GM21367 (cell line): ENCODE data around the gene WNT9A.
"Not testable (repeated sequence)": the region's sequence is repeated elsewhere in the genome, so short reads cannot be mapped to it uniquely, and the experiment has no call there.

Experiments
- ATAC-seq: cut with Tn5 transposase; IDR thresholded peaks from one replicate; pipeline ENCODE4 v1.9.1; 2021; ENCODE audit not compliant: unreplicated experiment

The WNT9A gene

DNA sequence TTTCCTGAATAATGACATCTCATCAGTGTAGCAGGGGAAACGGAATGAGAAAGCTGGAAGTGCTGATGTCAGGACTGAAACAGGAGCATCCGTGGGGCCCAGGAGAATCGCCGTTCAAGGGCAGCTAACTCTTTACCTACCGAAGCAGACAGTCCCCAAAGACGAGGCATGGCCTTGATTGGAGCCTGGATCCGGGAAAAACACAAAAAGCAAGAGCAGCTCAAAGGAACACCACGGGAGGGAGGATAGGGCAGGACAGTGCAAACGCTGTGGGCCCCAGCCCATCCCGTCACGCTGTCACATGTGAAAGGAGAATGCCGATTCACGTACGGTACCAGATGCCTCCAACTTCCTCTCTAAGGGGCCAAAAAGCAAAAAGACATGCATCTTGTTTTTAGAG, 34.9 kb downstream of the WNT9A start:
- ATAC-seq, result no peak

DNA sequence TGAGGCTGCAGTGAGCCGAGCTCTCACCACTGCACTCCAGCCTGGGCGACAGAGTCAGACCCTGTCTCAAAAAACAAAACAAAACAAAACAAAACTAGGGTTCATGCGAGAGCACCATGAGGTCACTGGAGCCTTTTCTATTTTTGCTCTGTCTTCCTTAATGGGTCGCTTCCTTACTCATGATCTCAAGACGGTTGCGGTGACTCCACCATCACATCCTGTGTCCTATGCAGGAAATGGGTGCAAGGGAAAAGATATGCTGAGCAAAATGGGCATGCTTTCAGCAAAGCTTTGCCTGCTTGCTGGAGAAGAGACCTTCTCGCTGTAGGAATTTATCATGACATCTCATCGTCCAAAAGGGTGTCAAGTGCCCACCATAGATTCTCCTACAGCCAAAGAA, 36.4 kb downstream of the WNT9A start:
- no peak for ATAC-seq

DNA sequence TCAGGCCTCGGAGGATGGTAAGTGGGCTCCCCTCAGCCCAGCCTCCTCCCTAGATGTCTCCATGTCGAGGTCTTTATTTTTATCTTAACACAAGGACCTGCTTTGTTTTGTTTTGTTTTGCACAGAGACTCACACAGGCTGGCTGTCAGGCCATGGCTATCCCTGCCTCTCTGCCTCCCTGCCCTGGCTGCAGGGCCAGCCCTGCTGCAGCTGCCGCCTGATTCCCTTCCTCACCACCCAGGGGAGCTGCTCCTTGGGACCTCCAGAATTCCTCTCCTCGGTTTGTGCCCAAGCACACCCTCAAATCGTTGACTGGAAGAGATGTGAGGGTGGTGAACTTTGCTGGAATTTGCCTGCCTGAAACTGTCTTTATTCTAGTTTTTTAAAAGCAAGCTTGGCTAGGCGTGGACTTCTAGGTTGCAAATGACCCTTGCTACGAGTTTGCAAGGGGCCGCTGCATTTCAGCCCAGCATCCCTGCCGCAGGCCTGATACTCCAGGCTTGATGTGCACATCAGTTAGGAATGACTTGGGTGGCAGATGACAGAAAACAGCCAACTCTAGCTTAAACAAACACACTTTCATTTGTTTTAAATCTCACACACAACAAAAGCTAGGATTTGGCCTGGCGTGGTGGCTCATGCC, 37.1 kb downstream of the WNT9A start:
- ATAC-seq, result no peak

DNA sequence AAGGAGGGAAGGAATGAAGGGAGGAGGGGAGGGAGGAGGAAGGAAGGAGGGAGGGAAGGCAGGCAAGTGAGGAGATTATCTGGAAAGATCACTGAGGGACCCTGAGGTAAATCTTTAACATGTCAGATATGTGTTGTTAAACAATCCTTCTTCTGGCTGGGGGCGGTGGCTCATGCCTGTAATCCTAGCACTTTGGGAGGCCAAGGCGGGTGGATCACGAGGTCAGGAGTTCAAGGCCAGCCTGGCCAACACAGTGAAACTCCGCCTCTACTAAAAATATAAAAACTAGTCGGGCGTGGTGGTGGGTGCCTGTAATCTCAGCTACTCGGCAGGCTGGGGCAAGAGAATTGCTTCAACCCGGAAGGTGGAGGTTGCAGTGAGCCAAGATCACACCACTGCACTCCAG, 37.8 kb downstream of the WNT9A start:
- not testable (repeated sequence) for ATAC-seq

DNA sequence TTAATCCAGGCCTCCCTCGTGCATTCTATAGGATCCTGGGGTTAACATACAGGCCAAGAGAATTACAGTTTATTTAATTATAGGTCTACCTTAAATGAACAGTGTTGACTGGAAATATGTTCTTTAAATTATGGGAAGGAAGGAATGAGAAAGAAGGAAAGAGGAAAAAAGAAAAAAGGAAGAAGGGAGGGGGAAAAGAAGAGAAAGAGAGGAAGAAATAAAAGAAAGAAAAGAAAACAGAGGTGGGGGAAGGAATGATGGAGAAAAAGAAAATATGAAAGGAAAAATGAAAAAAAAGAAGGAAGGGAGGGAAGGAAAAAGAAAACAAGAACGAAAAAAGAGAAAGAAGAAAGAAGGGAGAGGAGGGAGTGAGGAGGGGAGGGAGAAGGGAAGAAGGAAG, 38.5 kb downstream of the WNT9A start:
- no peak for ATAC-seq

DNA sequence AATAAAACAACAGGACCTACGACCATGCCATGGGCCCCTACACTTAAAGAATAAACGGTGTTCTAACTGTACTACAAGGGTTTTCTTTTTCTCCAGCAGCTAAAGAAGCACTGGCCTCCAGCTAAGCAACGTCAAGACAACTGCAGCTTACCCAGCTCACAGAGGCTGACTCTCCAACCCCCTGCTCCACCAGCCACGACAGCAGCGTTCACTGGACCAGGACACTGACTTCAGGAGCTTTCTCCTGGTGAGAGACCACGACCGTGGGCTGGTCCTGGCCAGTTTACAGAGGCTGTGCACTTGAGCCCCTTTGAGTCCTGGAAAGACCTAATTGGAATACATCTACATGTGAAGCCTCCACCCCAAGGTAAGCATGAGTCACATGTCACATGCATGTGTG, 39.4 kb downstream of the WNT9A start:
- no peak for ATAC-seq

DNA sequence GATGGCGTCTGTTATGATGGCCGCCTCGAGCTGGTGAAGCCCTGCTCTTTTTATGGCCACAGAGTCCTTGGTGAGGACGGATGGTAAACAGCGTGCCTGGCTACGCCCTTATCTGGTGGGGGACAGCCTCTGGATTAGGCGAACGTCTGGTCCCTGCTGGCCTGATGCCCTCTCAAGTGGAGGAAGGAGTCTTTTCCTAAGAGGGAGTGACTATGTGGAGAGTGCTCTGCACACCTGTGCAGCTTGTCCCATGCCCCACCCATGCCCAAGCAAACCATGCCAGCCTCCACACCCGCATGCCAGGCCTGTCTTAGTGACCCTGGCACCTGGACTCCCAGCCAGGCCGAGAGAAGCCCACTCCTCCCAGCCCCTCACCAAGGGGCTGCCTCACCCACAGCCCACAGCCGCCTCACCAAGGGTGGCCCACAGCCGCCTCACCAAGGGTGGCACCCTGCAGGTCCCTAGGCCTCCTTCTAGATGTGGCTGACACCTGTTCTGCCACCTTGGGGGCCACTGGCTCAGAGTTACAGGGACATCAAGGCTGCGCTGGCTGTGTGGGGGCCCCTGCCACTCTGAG, 40.2 kb downstream of the WNT9A start:
- no peak for ATAC-seq

DNA sequence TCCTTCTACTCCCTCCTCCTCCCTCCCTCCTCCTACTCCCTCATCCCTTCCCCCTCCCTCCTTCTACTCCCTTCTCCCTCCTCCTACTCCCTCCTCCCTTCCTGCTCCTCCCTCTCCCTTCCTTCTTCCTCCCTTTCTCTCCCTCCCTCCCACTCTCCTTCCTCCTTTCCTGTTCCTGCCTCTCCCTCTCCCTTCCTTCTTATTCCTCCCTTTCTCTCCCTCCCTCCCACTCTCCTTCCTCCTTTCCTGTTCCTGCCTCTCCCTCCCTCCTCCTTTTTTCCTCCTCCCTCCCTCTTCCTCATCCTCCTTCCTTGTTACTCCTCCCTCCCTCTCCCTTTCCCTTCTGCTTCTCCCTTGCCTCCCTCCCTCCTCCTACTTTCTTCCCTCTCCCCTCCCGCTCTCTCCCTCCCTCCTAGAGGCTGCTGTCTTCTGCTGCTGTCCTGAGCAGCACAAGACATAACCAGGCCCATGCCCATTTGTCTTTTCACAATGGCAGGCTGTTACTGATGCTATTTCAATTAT, 41.1 kb downstream of the WNT9A start:
- ATAC-seq, result no peak

DNA sequence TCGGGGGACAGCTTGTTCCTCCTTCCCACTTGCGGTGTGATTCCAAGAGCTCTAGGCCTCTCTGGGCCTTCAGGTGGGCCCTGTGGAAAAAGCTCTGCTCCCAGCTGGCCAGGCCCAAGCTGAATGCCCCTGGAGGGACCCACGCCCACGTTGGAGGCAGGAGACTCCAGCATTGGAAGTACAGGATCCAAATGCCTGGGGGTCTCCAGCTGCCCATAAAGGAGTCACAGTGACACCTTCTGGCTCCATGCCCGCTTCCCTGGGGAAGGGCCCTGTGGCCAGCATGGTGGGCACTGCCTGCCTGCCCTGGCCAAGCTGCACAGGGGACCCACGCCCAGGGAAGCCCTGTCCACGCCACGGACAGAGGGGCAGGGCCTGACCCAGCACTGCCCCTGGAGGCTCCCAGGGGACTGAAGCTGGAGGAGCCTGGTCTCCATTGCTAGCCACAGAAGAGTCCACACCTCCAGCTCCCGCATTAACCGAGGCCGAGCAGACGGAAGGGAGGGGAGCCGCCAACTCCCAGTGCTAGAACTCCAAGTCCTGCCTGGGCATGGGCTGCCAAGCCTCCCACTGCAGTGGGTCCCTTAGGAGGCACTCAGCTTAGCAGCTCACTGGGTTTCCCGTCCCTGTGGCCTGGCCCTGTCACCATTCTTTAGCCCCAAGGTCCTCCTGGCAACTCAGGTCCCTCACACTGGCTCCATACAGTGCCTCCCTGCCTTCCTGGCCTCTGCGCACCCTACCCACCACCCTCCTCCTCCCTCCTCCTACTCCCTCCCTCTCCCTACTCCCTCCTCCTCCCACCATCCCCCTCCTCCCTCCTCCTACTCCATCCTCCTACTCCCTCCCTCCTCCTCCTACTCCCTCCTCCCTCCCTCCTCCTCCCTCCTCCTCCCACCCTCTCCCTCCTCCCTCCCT, 41.9 kb downstream of the WNT9A start:
- ATAC-seq, result no peak

DNA sequence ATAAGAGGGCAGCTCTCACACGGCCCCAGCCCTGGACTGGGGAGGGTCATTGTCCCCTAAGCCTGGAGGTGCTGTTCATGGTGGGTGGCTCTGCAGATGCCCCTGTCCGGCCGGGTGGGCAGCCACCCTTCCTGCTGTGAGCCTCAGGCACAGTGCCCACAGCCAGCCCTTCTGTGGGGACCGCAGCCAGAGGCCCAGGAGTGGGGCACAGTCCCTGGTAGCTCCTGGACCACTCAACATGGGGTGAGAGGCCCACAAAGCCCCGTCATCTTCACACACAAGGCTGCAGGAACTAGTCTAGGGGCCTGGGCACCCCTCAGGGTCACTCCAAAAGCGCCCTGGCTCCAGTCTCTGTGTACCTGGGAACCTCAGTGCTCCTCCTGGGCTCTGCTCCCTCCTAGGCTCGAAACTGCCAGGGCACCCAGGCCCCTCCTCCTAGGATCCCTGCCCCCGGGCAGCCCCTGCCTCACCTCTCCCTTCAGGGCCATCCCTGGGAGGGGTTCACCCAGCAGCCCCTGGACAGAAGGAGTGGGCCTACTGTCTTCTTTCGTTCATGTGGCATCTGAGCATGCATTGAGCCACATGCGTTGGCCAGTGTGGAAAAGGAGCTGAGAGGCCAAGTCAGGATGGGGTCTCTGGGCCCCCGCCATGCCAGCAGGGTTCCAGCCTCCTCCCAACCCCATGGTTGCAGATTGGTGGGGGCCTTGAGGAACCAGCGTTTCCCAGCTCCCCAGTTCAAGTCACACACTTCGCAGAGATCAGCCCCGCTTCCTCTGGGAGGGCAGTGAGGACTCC, 43.0 kb downstream of the WNT9A start:
- ATAC-seq, result no peak

DNA sequence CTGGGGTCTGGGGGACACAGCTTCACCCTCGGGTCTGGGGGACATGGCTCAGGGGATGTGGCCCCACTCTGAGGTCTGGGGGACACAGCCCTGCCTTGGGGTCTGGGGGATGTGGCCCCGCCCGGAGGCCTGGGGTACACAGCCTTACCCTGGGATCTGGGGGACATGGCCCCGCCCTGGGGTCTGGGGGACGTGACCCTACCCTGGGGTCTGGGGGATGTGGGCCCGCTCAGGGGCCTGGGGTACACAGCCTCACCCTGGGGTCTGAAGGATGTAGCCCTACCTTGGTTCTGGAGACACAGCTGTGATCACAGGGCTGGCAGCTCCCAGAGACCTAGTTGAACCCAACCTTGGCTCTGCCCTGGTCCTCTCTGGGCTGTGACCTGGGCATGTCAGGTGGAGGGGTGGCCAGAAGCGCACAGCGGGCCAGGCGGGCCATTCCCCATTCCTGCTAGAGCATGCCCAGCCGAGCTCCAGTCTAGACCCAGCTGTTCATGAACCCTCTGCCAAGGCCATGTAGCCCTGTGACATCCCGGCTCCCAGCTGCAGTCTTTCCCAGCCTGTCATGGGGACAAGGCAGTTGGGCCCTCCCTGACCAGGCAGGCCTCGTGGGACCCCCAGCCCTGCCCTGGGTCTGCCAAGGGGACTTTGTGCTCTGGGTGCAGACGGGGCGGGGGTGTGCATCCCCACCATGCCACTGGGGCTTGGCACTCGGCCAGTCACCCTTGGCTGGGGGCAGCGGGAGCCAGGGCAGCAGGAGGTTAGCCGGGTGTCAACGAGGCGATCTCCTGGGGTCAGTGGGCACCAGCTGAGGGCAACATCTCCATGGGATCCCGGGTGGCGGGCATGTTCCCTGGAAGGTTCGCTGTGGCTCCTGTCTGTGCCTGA, 43.9 kb downstream of the WNT9A start:
- ATAC-seq, result no peak

DNA sequence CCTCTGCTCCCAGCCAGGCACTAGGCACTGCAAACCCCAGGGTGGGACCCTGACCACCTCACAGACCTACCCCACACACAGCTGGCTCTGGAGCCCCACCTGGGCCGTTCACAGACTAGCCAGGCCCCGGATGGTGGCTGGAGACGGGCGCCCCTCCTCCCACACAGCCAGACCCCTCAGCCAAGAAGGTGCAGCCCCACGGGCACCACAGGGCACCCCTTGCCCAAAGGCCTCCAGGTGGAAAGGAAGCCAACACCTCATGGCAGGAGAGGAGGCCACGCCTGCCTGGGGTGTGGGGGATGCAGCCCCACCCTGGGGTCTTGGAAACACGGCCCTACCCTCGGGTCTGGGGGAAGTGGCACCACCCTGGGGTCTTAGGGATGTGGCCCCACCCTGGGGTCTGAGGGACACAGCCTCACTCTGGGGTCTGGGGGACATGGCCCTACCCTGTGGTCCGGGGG, 44.6 kb downstream of the WNT9A start:
- ATAC-seq, result no peak

DNA sequence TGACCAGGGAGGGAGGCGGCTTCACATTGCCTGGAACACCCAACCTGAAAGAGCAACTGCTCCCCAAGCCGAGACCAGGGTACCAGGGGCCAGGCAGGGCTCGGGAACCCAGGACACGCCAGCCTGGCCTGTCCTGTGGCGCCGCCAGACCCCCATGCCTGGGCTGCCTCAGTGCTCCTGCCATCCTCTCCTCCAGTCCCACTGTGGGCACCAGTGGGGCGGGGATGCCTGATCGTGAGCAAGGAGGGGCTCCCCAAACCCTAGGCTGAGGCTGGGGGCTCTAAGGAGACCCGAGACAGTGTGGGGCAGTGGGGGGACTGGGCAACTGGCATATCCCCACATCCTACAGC, 45.1 kb downstream of the WNT9A start:
- ATAC-seq, result no peak

DNA sequence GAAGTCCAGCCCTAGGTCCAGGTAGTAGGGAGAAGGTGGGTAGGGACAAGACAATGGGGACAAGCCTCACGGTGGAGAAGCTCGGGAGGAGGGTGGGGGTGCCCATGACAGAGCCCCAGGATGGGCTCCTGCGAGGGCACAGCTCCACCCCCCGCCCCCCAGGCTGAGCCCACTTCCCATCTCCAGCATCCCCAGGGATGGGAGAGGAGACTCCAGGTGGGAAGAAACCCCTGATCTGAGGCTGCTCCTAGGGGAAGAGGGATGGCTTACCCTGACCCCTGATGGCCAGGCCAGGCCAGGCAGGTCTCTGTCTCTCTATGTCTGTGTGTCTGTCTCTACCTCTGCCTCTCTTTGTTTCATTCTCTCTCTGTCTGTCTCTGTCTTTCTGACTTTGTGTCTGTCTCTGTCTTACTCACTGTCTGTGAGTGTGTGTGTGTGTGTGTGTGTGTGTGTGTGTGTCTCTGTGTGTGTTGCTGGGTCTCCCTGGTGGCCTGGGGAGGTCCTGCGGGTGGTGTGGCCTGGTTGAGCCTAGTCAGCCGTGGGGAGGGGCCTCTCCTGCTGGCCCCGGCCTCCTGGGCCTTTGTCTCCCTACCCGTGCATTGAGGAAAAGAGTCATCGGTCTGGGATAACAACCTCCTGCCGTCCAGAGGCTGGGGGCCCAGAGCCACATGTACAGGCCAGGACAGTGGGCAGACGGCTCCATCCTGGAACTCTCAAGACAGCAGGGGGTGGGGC, 45.7 kb downstream of the WNT9A start:
- no peak for ATAC-seq

DNA sequence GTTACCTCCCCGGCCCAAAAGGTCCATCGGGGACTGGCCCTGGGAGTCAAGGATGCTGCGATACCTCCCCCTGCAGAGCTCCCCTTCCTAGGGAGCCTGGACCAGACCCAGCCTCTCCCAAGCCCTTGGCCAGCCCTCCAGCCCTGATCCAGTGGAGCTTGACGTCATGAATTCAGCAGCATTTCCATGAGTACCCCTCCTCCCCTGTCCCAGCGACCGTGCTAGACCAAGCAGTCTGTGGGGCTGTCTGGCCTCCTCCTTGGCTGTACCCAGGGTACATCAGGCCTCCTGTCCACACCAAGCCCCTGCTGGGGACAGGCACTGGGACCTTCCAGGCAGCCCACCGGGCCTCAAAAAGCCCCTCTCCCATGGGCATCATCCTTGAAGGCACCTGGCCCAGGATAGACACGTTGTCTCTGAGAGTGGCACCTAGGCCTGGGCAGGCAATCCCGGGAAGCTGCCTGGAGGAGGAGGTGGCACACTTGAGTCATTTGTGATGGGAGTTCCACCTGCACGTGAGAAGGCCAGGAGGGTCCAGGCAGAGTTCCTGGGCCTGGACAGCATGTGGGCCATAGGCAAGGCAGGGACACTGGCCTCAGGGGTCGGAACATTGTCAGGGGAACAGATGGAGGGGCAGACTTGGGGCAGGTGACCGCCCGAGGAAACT, 46.4 kb downstream of the WNT9A start:
- no peak for ATAC-seq

DNA sequence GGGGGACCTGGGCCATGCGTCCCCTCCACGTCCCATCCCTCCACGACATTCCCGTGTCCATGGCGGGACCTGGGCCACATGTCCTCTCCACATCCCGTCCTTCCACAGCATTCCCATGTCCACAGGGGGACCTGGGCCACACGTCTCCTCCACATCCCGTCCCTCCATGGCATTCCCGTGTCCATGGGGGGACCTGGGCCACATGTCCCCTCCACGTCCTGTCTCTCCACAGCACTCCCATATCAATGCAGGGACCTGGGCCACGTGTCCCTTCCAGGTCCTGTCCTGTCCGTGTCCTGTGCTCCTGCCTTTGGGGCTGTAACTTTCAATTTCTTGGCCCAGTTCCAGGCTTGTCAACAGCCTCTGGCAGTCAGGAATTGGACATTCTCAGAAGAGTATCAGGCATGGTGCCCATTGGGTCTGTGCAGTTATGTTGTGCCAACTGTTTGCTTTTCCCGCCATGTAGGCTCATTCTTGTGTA, 47.1 kb downstream of the WNT9A start:
- ATAC-seq, result no peak

DNA sequence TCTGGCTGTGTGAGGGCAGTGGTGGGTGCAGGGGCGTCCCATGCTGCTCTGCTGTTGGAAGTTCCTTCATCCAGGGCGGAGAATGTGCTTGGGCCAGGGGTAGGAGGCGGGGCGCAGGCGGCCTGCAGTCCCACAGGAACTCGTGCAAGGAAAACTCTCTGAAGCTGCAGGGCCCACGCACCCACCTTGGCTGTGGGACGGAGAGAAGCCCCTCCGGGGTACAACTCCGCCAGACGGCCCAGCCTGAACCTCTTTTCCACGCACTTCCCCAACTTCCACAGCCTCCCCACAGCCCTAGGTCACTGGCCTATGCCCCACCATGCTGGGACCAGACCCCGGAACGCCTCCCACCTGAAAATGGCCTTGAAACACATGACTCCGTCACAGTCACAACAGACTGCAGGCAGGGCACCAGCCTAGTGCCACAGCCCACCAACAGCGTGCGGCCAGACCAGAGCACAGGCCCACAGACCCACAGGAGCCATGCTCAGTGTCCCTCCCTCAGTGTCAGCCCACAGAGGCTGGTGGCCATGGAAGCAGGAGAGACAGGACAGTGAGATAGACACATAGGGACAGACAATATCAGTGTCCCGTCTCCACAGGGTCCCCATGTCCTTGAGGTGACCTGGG, 47.8 kb downstream of the WNT9A start:
- ATAC-seq, result no peak

DNA sequence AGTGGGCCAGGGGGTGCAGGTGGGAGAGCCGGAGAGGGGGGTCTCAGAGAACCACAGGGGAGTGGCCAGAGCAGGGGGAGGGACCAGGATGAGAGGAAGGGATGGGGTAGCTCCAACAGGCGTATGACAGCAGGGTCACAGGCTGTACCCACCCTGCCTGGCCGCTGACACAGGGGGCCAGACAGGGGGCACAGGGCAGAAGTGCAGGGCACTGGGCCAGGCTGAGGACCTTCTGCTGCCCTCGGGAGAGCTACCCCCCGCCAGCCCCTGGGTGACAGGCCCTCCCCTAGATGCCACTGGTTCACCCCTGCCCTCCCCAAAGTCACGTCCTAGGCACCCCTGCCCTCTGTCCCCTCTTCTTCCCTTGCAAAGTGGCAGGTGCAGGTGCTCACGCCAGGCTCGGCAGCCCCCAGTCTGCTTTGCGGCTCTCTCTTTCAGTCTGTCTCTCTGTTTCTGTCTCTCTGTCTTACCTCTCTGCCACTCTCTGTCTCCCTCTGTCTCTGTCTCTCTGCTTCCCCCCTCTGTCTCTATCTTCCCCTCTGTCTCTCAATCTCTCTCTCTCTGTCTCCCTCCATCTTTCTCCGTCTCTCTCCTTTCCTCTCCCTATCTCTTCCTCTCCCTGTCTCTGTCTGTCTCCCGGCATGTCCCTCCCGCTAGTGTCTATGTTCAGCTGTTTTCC, 48.5 kb downstream of the WNT9A start:
- no peak for ATAC-seq
